GM23338 (cell line): Measurements from ENCODE around the gene RAD51. TPM values are rescaled to one million over a fixed set of nuclear protein-coding genes. Genes with fewer than 3 reads are reported as not detected.
A peak's percentile ranks its signal among the peaks of the same experiment; 100 is the strongest.

Source experiments
- ATAC-seq: fragments of 200-7000 bp; cut with Tn5 transposase; 3 replicates; pipeline ENCODE4 v1.9.1; 2020
- DNase-seq: peaks from one replicate; pipeline ENCODE4 v3.0.0-alpha.2; 2015; ENCODE audit warnings: low spot score
- H2AFZ ChIP-seq: fragments of 200-600 bp; sonication (generic); 2 replicates; pipeline ENCODE4 v1.8.0; 2016; ENCODE audit warnings: antibody characterized with exemption, mild to moderate bottlenecking, moderate library complexity
- H3F3A ChIP-seq: fragments of 200-600 bp; sonication (generic); replicated peaks from 2 replicates; pipeline ENCODE4 v1.8.0; 2017; ENCODE audit warnings: antibody characterized with exemption, mixed run types, low read depth
- H3K27ac ChIP-seq: fragments of 200-600 bp; sonication (generic); 2 replicates; pipeline ENCODE4 v1.6.1; 2016; ENCODE audit warnings: low read depth
- H3K27me3 ChIP-seq: fragments of 200-600 bp; sonication (generic); 2 replicates; pipeline ENCODE4 v1.8.0; 2016; ENCODE audit warnings: mild to moderate bottlenecking, mixed run types, moderate library complexity; ENCODE audit not compliant: insufficient read depth
- H3K36me3 ChIP-seq: fragments of 200-600 bp; sonication (generic); 2 replicates; pipeline ENCODE4 v1.8.0; 2016; ENCODE audit warnings: mild to moderate bottlenecking; ENCODE audit not compliant: insufficient read depth
- H3K4me1 ChIP-seq: fragments of 200-600 bp; sonication (generic); 2 replicates; pipeline ENCODE4 v1.8.0; 2016; ENCODE audit warnings: mild to moderate bottlenecking, moderate library complexity; ENCODE audit not compliant: insufficient read depth
- H3K4me2 ChIP-seq: fragments of 200-600 bp; sonication (generic); 2 replicates; pipeline ENCODE4 v1.7.1; 2017; ENCODE audit warnings: mixed run types
- H3K4me3 ChIP-seq: fragments of 200-600 bp; sonication (generic); 2 replicates; pipeline ENCODE4 v1.6.1; 2016; ENCODE audit warnings: mixed run types
- H3K79me2 ChIP-seq: fragments of 200-600 bp; sonication (generic); replicated peaks from 2 replicates; pipeline ENCODE4 v1.8.0; 2017; ENCODE audit warnings: mild to moderate bottlenecking; ENCODE audit not compliant: insufficient read depth
- H3K9me2 ChIP-seq: fragments of 200-600 bp; sonication (generic); 2 replicates; pipeline ENCODE4 v1.8.0; 2017; ENCODE audit not compliant: insufficient read depth
- H4K20me1 ChIP-seq: fragments of 200-600 bp; sonication (generic); replicated peaks from 2 replicates; pipeline ENCODE4 v1.8.0; 2017; ENCODE audit warnings: mild to moderate bottlenecking; ENCODE audit not compliant: insufficient read depth
- H3K27ac Mint-ChIP-seq: 2 replicates; pipeline ENCODE4 v1.8.0; 2020; ENCODE audit warnings: inconsistent platforms, mild to moderate bottlenecking, moderate library complexity, mixed read lengths
- H3K27me3 Mint-ChIP-seq: 3 replicates; pipeline ENCODE4 v1.8.0; 2022; ENCODE audit warnings: low read depth, mild to moderate bottlenecking, moderate library complexity, mixed read lengths, inconsistent platforms; ENCODE audit not compliant: insufficient read depth, poor library complexity
- H3K36me3 Mint-ChIP-seq: 3 replicates; pipeline ENCODE4 v1.8.0; 2021; ENCODE audit warnings: low read depth, mild to moderate bottlenecking, inconsistent platforms, moderate library complexity, mixed read lengths
- H3K4me1 Mint-ChIP-seq: 3 replicates; pipeline ENCODE4 v1.8.0; 2020; ENCODE audit warnings: mild to moderate bottlenecking, inconsistent platforms, mixed read lengths
- H3K4me3 Mint-ChIP-seq: 3 replicates; pipeline ENCODE4 v1.8.0; 2021; ENCODE audit warnings: moderate library complexity, mild to moderate bottlenecking, inconsistent platforms, mixed read lengths
- H3K9me3 Mint-ChIP-seq: 3 replicates; pipeline ENCODE4 v1.8.0; 2020; ENCODE audit warnings: moderate library complexity, mild to moderate bottlenecking, inconsistent platforms, mixed read lengths
- CTCF ChIP-seq, 2 experiments: fragments of 200-600 bp in 1 of 2; sonication (generic) in 1 of 2; conservative IDR thresholded peaks; 2 replicates each; pipeline versions ENCODE4 v1.5.1 to v1.6.1; 2016 to 2017; ENCODE audit warnings: antibody characterized with exemption in 2 of 2, low read depth in 2 of 2, mild to moderate bottlenecking in 2 of 2, moderate library complexity in 1 of 2
- ETS1 ChIP-seq: IDR thresholded peaks from 2 replicates; pipeline ENCODE4 v1.6.1; 2016; ENCODE audit warnings: antibody characterized with exemption
- JUNB ChIP-seq: IDR thresholded peaks from one replicate; pipeline ENCODE4 v1.6.1; 2016; ENCODE audit warnings: antibody characterized with exemption; ENCODE audit not compliant: unreplicated experiment
- NANOG ChIP-seq: IDR thresholded peaks from 2 replicates; pipeline ENCODE4 v1.6.1; 2016; ENCODE audit warnings: antibody characterized with exemption, borderline replicate concordance
- REST ChIP-seq: IDR thresholded peaks from one replicate; pipeline ENCODE4 v1.6.1; 2018; ENCODE audit warnings: antibody characterized with exemption; ENCODE audit not compliant: unreplicated experiment
- ZNF114 ChIP-seq: fragments of 250-450 bp; sonication (Bioruptor Pico); IDR thresholded peaks from 2 replicates; pipeline ENCODE4 v1.5.0; 2020; ENCODE audit warnings: mild to moderate bottlenecking, moderate library complexity
- polyA plus RNA-seq: library from polyadenylated mRNA; unstranded; fragments of >200 nt; fragmentation: Nextera tagmentation; extraction: Ambion mirVana; gene quantifications from 2 replicates; pipeline ENCODE4 v1.2.1, GENCODE V29; 2016
- total RNA-seq: library from RNA; depleted of rRNA; stranded (reverse); fragments of >200 nt; shearing (Covaris generic); gene quantifications from 2 replicates; pipeline ENCODE4 v1.2.3, GENCODE V29; 2014

RAD51 gene
- total and polyA plus RNA-seq, 2 experiments from 2014 or later, result 20.3 to 26.2 TPM

- TF ChIP-seq REST, result no peak
- TF ChIP-seq ETS1, result no peak
These were observed 44.1 kb downstream of the RAD51 start (continued) for GRCh38 chr15:40739047-40739446.

- Mint-ChIP-seq H3K9me3 (no peaks in the 10 kb centered on the region), H3K4me3 (0 out of 3 replicates have a peak overlapping the region, but pooled peaks have one; percentile 53), H3K27ac (peak overlapping the region; percentile 90), H3K36me3 (peaks cover 67% of the 10 kb centered on the region), H3K27me3 (peaks cover 9% of the 10 kb centered on the region), H3K4me1 (peaks cover 35% of the 10 kb centered on the region)
- TF ChIP-seq NANOG (no peak), CTCF (conservative IDR thresholded peaks at IDR 0.05; ENCODE audit: low read depth in 2 of 2) (peak; percentile 46 to 60)
- H3F3A ChIP-seq, result 0 out of 2 replicates have a peak, but pooled peaks cover 9% of the 10 kb centered on the region
- H3K4me2 ChIP-seq, result 0 out of 2 replicates have a peak overlapping the region, but pooled peaks have one; percentile 56
- no peaks in the 10 kb centered on the region for H3K9me2 ChIP-seq
- H3K36me3 ChIP-seq, result peaks cover 30% of the 10 kb centered on the region
- H3K4me3 ChIP-seq, result no peak overlapping the region
- peak; percentile 47 for DNase-seq
- no peak overlapping the region for H2AFZ ChIP-seq
- H3K27ac ChIP-seq, result peak overlapping the region; percentile 69
- peaks cover 10% of the 10 kb centered on the region; the same call in 1 of the 2 replicates for H4K20me1 ChIP-seq
- no peaks in the 10 kb centered on the region for H3K27me3 ChIP-seq
- H3K4me1 ChIP-seq, result peaks cover 27% of the 10 kb centered on the region
- ATAC-seq, result peak; percentile 66
- H3K79me2 ChIP-seq, result no peaks in the 10 kb centered on the region
These were observed 44.9 kb downstream of the RAD51 start for GRCh38 chr15:40739854-40740253.

GRCh38 chr15:40743485-40743901, 48.5 kb downstream of the RAD51 start:
- Mint-ChIP-seq H3K4me1 (peaks cover 41% of the 10 kb centered on the region), H3K27me3 (peaks cover 16% of the 10 kb centered on the region), H3K36me3 (peaks cover 33% of the 10 kb centered on the region; the same call in 2 of the 3 replicates), H3K4me3 (no peak overlapping the region), H3K9me3 (no peaks in the 10 kb centered on the region), H3K27ac (no peak overlapping the region)
- no peaks in the 10 kb centered on the region for H3K79me2 ChIP-seq
- ATAC-seq (no peak), DNase-seq (no peak)
- no peak overlapping the region for H3K4me2 ChIP-seq
- peaks cover 5% of the 10 kb centered on the region; the same call in 1 of the 2 replicates for H4K20me1 ChIP-seq
- 0 out of 2 replicates have a peak, but pooled peaks cover 5% of the 10 kb centered on the region for H3F3A ChIP-seq
- no peak overlapping the region for H2AFZ ChIP-seq
- H3K4me3 ChIP-seq, result no peak overlapping the region
- H3K27ac ChIP-seq, result no peak overlapping the region
- H3K27me3 ChIP-seq, result no peaks in the 10 kb centered on the region
- peaks cover 21% of the 10 kb centered on the region for H3K4me1 ChIP-seq
- H3K9me2 ChIP-seq, result no peaks in the 10 kb centered on the region
- peaks cover 8% of the 10 kb centered on the region; the same call in 1 of the 2 replicates for H3K36me3 ChIP-seq
- TF ChIP-seq REST, result no peak
- no peak for TF ChIP-seq ZNF114 (CRISPR knock-in tag)
- no peak for TF ChIP-seq JUNB
- no peak for TF ChIP-seq NANOG
